GM20431 (cell line): Measurements from ENCODE around the gene BCL10.

Experiments
- in situ Hi-C: fragments of 300-500 bp; cut with MseI, MboI; formaldehyde crosslinking; loops from one replicate; pipeline ENCODE4 v1.15.0; 2020; ENCODE audit warnings: low sequenced_read_pairs; ENCODE audit not compliant: unreplicated experiment

BCL10 gene

GRCh38 chr1:85276215-85276977 is at the start of gene BCL10:
Gene BCL10 (minus strand): TSS chr1:85276632. CDS start chr1:85276352, 280 bp downstream.
- in situ Hi-C loops = no loop called here

GRCh38 chr1:85325920-85326319 is 49.5 kb upstream of the BCL10 start:
- in situ Hi-C loops = no loop called here

GRCh38 chr1:85323770-85324169 is 47.3 kb upstream of the BCL10 start:
- in situ Hi-C loops = loop anchor here (25.0 kb wide), 1 partner anchor 364 kb away; no protein-coding TSS in a partner anchor

DNA sequence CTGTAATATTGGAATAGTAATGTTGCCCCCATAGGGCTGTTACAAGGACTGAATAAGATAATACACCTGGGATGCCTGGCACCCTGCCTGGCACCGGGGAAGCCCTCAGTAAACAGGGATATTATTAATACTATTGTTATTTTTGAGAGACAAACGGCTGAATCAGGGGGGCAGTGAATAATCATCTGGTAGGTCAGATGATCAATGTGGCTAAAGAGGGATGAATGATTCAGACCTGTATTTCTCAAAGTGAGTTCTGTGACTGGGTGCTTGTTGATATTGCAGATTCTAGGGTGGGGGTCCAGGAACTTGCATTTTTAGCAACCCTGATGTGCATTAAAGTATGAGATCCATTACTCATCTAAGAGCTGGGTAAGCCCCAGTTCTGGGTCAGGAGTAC is 46.2 kb upstream of the BCL10 start:
- in situ Hi-C loops = loop anchor here (25.0 kb wide), 1 partner anchor 365 kb away; no protein-coding TSS in a partner anchor

DNA sequence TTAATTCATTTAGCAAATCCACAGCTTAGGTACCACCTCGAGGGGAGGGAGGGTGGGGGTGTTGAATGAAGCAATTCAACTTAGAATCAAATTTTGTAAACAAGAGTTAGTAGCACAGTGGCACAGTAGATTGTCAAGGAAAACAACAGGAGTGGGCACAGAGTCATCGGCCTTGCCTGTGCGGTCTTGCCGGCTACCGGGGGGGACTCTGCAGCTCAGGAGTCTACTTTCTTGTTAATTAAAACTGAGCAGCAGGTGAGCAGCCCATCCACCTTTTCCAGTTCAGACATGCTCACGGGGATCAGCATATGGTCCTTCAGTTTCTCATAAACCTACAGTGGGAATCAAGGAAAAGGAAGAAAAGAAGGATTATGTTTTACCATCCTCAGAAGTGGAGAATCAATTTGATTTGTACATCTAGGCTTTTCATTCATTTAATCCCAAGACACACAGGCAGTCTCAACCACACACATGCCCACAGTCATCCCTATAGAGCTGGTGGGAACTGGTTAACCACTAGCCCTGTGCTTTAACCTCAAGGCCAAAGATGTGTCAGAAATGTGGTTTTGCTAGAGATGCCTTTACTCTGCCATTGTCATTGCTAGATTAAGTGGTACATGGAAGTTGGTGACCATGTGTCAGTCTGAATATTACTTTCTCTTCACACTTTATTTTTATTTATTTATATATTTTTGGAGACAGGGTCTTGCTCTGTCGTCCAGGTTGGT is 45.0 kb upstream of the BCL10 start:
- in situ Hi-C loops = loop anchor here (25.0 kb wide), 1 partner anchor 366 kb away; no protein-coding TSS in a partner anchor

DNA sequence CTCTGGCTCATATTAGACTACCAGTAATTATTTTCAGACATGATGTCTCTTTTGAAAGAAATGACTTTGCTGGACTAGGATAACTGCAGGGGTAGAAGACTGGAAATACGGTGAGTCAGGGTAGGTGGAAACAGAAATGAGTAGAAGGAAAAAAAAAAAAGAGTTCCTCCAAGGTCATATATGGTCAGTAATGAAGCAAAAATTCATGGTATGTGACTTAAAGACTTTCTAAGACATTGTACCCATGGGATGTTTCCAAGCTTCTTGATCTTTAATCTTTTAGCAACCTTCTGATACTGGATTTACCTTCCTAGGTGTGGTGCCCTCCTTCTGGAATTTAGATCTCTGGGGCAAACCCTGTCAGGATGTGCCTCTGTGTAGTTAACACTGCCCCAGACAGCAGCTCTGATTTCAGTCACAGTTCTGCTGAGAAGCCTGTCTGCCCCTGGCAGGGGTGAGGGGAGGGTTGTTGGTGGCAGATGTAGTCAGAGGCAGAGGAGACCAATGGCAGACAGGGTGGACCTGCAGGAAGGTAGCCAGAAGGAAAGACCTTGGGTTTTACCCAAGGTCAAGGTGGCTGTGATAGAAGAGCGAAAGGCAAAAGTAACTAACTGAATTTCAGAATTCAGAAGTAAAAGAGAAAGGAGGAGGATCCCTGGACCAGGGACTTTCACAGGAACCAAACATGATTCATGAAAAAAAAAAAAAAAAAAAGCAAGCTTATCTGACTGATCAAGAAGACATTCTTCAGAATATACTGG is 44.1 kb upstream of the BCL10 start:
- in situ Hi-C loops = loop anchor here (25.0 kb wide), 1 partner anchor 367 kb away; no protein-coding TSS in a partner anchor

GRCh38 chr1:85319931-85320330 is 43.5 kb upstream of the BCL10 start:
- in situ Hi-C loops = loop anchor here (25.0 kb wide), 1 partner anchor 367 kb away; no protein-coding TSS in a partner anchor

DNA sequence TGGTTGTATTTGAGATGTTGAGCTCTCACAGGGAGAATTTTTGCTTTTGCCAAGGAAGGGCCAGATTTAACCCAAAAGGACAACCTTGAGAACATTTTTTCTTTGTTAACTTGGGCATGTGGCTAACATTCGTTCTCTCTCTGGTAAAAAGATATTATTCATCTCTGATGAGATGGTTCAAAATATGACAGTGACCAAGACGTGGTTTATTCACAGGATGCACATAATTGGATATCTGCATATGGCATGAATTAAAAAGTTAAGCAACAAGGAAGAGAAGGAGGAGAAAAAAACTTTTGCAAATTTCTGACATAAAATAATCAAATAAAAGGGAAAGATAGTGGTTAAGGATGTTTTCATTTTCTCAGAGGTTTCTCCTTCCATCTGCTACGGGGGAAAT is 43.1 kb upstream of the BCL10 start:
- in situ Hi-C loops = loop anchor here (25.0 kb wide), 1 partner anchor 368 kb away; no protein-coding TSS in a partner anchor

- in situ Hi-C loops = loop anchor here (25.0 kb wide), 1 partner anchor 369 kb away; no protein-coding TSS in a partner anchor
Observed at GRCh38 chr1:85318217-85318616, 41.8 kb upstream of the BCL10 start.

DNA sequence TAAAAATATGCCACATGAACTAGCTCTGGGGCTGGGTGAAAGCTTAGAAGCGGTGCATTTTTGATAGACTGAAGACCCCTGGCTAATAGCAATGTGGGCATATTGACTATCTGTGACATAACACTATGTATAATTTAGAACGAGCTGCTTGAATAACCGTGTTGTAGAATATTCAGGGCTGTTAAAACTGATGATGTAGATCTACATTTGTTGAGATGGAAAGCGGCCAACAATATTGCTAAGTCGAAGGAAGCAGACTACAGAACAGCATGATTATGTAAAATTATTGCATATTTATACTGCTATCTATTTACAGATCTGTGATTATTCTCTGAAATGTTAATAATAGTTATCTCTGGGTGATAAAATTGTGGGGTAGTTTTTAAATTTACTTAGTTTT is 41.1 kb upstream of the BCL10 start:
- in situ Hi-C loops = loop anchor here (25.0 kb wide), 1 partner anchor 370 kb away; no protein-coding TSS in a partner anchor

DNA sequence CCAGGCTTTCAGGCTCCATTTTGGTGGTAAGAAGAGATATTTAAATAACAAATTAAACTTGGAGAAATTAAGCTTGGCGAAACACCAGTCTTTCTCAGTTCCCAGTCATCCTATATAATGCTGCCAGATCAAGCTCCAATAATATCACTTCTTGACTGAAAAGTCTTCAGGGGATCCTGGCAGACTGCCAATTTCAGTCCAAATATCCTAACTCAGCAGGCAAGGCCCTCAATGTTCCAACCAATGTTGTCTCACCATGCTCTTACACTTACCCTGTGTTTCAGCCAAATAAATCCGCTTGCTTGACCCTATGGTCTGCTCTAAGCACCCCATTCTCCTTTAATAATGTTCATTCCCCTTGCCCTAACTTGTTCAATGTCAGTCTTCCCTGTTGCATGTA is 39.9 kb upstream of the BCL10 start:
- in situ Hi-C loops = loop anchor here (25.0 kb wide), 1 partner anchor 371 kb away; no protein-coding TSS in a partner anchor

- in situ Hi-C loops = loop anchor here (25.0 kb wide), 1 partner anchor 372 kb away; no protein-coding TSS in a partner anchor
Observed at GRCh38 chr1:85315789-85316188, 39.4 kb upstream of the BCL10 start.

DNA sequence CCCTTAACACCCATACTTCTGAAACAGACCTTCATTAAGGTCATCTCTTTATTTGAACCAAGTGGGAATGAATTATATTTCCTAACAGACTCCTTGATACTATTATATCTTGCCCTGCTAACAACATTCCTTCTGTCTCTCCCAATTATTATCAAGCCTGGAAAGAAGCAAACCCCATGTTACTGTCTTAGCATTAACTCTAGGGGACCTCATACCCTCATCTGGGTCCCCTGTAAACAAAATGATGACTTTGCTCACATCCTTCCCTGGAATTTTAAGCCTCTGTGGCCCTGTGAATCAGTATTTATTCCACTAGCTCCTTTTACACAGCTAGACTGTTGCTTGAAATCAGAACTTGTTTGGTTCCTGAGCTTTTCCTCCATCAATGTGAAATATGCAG is 38.3 kb upstream of the BCL10 start:
- in situ Hi-C loops = loop anchor here (25.0 kb wide), 1 partner anchor 373 kb away; no protein-coding TSS in a partner anchor

DNA sequence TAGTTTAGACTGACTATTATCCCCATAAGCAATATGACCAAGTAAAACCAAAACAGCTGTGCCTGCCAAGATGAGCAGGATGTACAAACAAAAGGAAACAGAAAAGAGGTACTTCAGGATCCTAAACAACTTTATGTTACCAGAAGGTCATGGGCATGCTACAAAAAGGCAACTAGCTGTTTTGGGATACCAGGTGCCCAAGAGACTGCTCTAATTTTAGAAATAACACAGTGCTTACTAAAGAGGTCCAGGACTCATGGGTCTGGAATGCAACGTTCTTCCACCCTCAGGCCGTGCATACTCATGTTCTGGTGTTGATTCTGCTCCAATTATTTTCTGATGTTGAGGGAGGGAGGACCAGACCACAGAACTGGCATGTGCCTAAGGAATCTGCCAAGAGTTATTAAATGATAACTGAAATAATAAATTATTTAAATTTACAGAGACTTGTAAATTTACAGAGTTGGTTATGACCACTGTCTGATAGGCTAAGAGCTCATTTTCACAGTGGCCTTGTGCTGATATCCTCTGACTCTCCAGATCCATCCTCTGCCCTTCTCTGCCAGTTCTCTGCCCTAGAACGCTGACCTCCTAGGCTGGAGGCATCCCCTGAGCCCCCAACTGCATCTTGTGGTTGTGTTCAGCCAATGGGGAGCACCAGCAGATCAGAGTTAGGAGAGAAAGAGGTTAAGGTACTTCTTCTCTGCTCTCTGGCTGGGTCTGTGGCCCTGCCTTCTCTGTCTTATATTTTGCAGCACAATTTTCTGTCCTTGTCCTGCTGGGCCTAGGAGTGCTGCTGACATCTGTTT is 37.7 kb upstream of the BCL10 start:
- in situ Hi-C loops = loop anchor here (25.0 kb wide), 1 partner anchor 373 kb away; no protein-coding TSS in a partner anchor

DNA sequence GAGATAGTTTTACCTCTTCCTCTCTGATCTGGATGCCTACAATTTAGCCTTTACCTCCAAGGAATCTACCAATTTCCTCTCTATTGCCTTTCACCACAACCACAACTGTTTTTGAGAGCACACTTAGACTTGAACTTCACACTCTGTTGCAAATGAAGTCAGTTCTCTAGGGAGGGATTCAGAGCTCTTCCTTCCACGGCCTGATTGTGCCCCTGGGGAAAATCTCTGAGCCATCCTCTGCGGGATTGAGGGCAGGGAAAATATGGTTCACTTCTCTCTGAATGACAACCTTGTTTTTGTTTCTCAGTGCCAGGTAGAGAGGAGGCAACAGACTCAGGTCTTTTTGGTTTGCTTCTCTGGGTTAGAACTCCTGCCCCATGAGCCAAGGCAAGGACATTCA is 35.4 kb upstream of the BCL10 start:
- in situ Hi-C loops = loop anchor here (25.0 kb wide), 1 partner anchor 375 kb away; no protein-coding TSS in a partner anchor

DNA sequence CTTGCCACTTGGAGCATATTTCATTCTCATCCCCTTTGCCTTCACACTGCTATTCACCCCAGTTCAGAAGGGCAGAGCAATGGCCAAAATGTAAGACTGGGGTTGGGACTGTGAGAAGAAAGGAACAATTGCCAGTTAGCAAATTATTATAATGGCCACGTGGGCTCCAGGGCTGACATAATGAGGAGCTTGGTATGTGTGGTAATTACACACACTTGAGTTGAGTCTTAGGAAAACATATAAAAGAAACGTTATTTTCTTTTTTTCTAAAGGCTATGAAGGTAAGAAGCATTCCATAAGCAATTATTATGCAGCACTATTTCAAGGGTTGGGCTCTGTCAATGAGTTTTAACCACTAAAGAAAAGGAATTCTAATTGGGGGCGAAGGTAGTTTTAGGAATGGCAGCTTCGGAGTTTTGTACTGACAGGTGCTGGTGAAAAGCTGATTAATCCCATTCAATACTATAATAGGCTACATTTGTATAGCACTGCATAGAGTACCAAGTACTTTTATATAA is 32.5 kb upstream of the BCL10 start:
- in situ Hi-C loops = loop anchor here (25.0 kb wide), 1 partner anchor 378 kb away; no protein-coding TSS in a partner anchor

- in situ Hi-C loops = loop anchor here (25.0 kb wide), 1 partner anchor 379 kb away; no protein-coding TSS in a partner anchor
Observed at GRCh38 chr1:85307987-85308832, 31.8 kb upstream of the BCL10 start.

DNA sequence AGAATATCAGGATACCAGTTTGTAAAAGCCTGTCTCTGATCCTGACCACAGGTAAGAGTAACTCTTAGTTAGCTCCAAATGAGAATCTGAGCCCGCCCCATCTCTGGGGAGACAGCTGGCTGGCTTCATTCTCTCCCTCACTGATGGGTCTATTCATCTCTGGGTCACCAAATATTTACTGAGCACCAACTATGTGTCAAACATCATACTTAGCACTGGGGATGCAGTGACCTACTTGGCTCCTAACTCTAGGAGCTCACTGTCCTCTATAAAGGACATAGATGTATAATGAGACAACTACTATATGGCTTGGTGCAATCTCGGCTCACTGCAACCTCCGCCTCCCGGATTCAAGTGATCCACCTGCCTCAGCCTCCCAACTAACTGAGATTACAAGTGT is 29.8 kb upstream of the BCL10 start:
- in situ Hi-C loops = loop anchor here (25.0 kb wide), 1 partner anchor 381 kb away; no protein-coding TSS in a partner anchor
